Measurements from ENCODE around the gene LILRB2. TPM values are rescaled to one million over a fixed set of nuclear protein-coding genes. Genes with fewer than 3 reads are reported as not detected.

Gene LILRB2
- total RNA-seq, 1 experiment from 2014 or later: not detected

DNA sequence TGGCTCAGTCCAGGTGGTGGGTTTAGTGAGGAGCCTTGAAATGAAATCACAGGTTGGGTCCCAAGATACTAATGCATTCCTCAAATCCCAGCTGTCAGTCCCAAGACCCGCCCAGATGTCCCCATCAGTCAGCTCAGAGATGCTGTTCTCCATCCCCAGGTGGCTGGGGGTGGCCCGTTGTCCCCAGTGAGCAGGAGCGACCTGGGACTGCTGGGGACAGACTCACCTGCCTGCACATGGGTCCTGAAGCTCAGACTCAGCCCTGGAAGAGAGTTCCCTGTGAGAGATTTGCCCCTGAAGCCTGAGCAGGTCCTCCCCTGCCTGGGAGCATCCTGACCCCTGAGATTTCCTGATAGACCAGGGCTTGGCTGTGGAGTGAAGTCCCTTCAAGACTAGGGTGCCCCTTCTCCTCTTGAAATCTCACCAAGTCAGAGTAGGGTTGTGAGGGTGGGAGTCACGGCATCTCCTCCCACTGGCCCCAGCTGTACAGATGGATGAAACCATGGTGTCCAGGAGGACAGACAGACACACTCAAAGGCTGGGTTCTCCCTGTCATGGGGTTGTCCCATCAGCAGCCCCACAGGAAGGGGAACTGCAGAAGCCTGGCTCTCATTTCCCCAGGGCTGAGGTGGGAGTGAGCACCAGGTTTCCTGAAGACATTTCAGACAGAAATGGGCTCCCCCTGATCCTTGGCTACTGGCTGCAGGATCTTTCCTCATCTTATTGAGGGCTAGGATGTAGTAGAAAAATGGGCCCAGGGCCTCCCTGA, 17.6 kb upstream of the LILRB2 start:
- no peak overlapping the region for H3K4me3 Mint-ChIP-seq
- H3K4me1 Mint-ChIP-seq: peaks cover 0 to 2% of the 10 kb centered on the region in 2 experiments; a peak in 2 of 4 replicates
- H2BK5ac ChIP-seq (ENCODE audit: insufficient read length, low read length): no peak overlapping the region
- H3K14ac ChIP-seq (ENCODE audit: insufficient read depth, low read length): no peak overlapping the region
- H2AK5ac ChIP-seq (ENCODE audit: insufficient read length, low read length): no peak overlapping the region
- H3K79me1 ChIP-seq (ENCODE audit: insufficient read depth, low read depth, low read length, poor library complexity, severe bottlenecking): no peaks in the 10 kb centered on the region
- H3K9me3 ChIP-seq (ENCODE audit: control insufficient read depth, low read depth, low read length): no peaks in the 10 kb centered on the region
- no peak overlapping the region for H3K23ac ChIP-seq (ENCODE audit: insufficient read length, low read depth, low read length)
- no peak overlapping the region for H2BK15ac ChIP-seq (ENCODE audit: low read depth, low read length)
- no peak overlapping the region for H2BK120ac ChIP-seq (ENCODE audit: low read depth, low read length, poor library complexity, severe bottlenecking)
- TF ChIP-seq, protein P1, sequence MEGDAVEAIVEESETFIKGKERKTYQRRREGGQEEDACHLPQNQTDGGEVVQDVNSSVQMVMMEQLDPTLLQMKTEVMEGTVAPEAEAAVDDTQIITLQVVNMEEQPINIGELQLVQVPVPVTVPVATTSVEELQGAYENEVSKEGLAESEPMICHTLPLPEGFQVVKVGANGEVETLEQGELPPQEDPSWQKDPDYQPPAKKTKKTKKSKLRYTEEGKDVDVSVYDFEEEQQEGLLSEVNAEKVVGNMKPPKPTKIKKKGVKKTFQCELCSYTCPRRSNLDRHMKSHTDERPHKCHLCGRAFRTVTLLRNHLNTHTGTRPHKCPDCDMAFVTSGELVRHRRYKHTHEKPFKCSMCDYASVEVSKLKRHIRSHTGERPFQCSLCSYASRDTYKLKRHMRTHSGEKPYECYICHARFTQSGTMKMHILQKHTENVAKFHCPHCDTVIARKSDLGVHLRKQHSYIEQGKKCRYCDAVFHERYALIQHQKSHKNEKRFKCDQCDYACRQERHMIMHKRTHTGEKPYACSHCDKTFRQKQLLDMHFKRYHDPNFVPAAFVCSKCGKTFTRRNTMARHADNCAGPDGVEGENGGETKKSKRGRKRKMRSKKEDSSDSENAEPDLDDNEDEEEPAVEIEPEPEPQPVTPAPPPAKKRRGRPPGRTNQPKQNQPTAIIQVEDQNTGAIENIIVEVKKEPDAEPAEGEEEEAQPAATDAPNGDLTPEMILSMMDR (conservative IDR thresholded peaks at IDR 0.05): no peak
- no peaks in the 10 kb centered on the region for H3K79me2 ChIP-seq (ENCODE audit: insufficient read depth, low read length)
- no peak overlapping the region for H4K8ac ChIP-seq (replicated peaks; ENCODE audit: insufficient read length, low read depth, low read length)
- no CpG with 5 or more reads among the region's 4 CpGs for WGBS (ENCODE audit: extremely low coverage, insufficient read length, low lambda C conversion rate)
- no peak overlapping the region for H3K56ac ChIP-seq (ENCODE audit: insufficient read length, low read depth, low read length)
- no peak overlapping the region for H3K4me2 ChIP-seq (ENCODE audit: insufficient read depth, insufficient read length, low read length)
- no peaks in the 10 kb centered on the region for H3K4me1 ChIP-seq (ENCODE audit: insufficient read depth, low read length)
- H3K27me3 Mint-ChIP-seq (ENCODE audit: low read depth): peaks cover 64% of the 10 kb centered on the region
- H3K27me3 ChIP-seq (ENCODE audit: insufficient read depth, low read length): no peaks in the 10 kb centered on the region; the same call in 1 of the 2 replicates
- peaks cover 0 to 58% of the 10 kb centered on the region in 2 experiments; a peak in 3 of 5 replicates for H3K9me3 Mint-ChIP-seq
- no peak overlapping the region for H4K91ac ChIP-seq (ENCODE audit: insufficient read length, low read depth, low read length)
- H2BK12ac ChIP-seq (ENCODE audit: insufficient read length, low read depth, low read length): no peak overlapping the region
- H2BK20ac ChIP-seq (ENCODE audit: low read depth, low read length, poor library complexity, severe bottlenecking): no peak overlapping the region
- no peak overlapping the region for H3K27ac ChIP-seq (ENCODE audit: insufficient read length, low read depth, low read length)
- no peak overlapping the region for H3K4ac ChIP-seq (ENCODE audit: low read depth, low read length)
- DNase-seq: no peak
- H3K27ac Mint-ChIP-seq: no peak overlapping the region
- no peaks in the 10 kb centered on the region for H4K20me1 ChIP-seq (ENCODE audit: control insufficient read depth, insufficient read depth, insufficient read length)
- no peak overlapping the region for H4K5ac ChIP-seq (ENCODE audit: insufficient read length, low read depth, low read length)
- H3K23me2 ChIP-seq (ENCODE audit: insufficient read length, low read depth, low read length, poor library complexity, severe bottlenecking): no peaks in the 10 kb centered on the region
- H2AFZ ChIP-seq (ENCODE audit: low read length): no peak overlapping the region
- H3T11ph ChIP-seq (ENCODE audit: low read length): no peak overlapping the region
- H3K18ac ChIP-seq (ENCODE audit: insufficient read length, low read depth, low read length): no peak overlapping the region
- H3K36me3 Mint-ChIP-seq (ENCODE audit: insufficient read depth in 1 of 3, low read depth in 3 of 3): no peaks in the 10 kb centered on the region
- no peak overlapping the region for H3K9ac ChIP-seq (ENCODE audit: extremely low read depth, insufficient read length, low read length)
